Duodenal mucosa (tissue), 2 donors: Measurements from ENCODE around the gene VTI1A.

ENCODE experiments used
- H3K27ac ChIP-seq: one replicate; pipeline ENCODE4 v1.7.0; 2013; ENCODE audit warnings: low read depth, low read length
- H3K27me3 ChIP-seq, 2 donors: one replicate each; pipeline ENCODE4 v1.7.0; 2013; ENCODE audit warnings: low read length in 2 of 2, control low read depth in 1 of 2; ENCODE audit not compliant: insufficient read depth in 2 of 2, control insufficient read depth in 1 of 2
- H3K36me3 ChIP-seq, 2 donors: one replicate each; pipeline ENCODE4 v1.7.0; 2013; ENCODE audit warnings: low read length in 2 of 2, control low read depth in 1 of 2; ENCODE audit not compliant: insufficient read depth in 2 of 2, control insufficient read depth in 1 of 2
- H3K4me1 ChIP-seq, 2 donors: one replicate each; pipeline ENCODE4 v1.7.0; 2013; ENCODE audit warnings: low read length in 2 of 2, control low read depth in 1 of 2; ENCODE audit not compliant: insufficient read depth in 2 of 2, control insufficient read depth in 1 of 2
- H3K4me3 ChIP-seq, 2 donors: one replicate each; pipeline ENCODE4 v1.7.0; 2013; ENCODE audit warnings: low read length in 2 of 2, low read depth in 1 of 2
- H3K9ac ChIP-seq, 2 donors: one replicate each; pipeline ENCODE4 v1.7.0; 2013; ENCODE audit warnings: low read length in 2 of 2, low read depth in 1 of 2
- H3K9me3 ChIP-seq, 2 donors: one replicate each; pipeline ENCODE4 v1.7.0; 2013; ENCODE audit warnings: low read length in 2 of 2, control low read depth in 1 of 2; ENCODE audit not compliant: control insufficient read depth in 1 of 2

Gene VTI1A

GRCh38 chr10:112802411-112803022, 355.5 kb downstream of the VTI1A start:
- no peaks in the 10 kb centered on the region for H3K36me3 ChIP-seq
- no peaks in the 10 kb centered on the region for H3K27me3 ChIP-seq
- no peak overlapping the region for H3K9ac ChIP-seq
- peaks cover 19 to 34% of the 10 kb centered on the region in 2 donors for H3K4me1 ChIP-seq
- H3K27ac ChIP-seq: no peak overlapping the region
- H3K4me3 ChIP-seq: no peak overlapping the region
- no peaks in the 10 kb centered on the region for H3K9me3 ChIP-seq

- Histone ChIP-seq H3K9ac (no peak overlapping the region), H3K27me3 (no peaks in the 10 kb centered on the region), H3K27ac (no peak overlapping the region), H3K36me3 (no peaks in the 10 kb centered on the region), H3K4me1 (peaks cover 19 to 34% of the 10 kb centered on the region in 2 donors), H3K9me3 (no peaks in the 10 kb centered on the region), H3K4me3 (no peak overlapping the region)
Measured at GRCh38 chr10:112803961-112804401, 357.0 kb downstream of the VTI1A start.

GRCh38 chr10:112805254-112805590, 358.2 kb downstream of the VTI1A start:
- H3K27ac ChIP-seq: no peak overlapping the region

GRCh38 chr10:112805701-112806100, 358.7 kb downstream of the VTI1A start:
- H3K4me3 ChIP-seq: no peak overlapping the region
- H3K36me3 ChIP-seq: peaks cover 0 to 3% of the 10 kb centered on the region in 2 donors
- H3K4me1 ChIP-seq: peaks cover 19 to 34% of the 10 kb centered on the region in 2 donors
- H3K9me3 ChIP-seq: no peaks in the 10 kb centered on the region
- no peak overlapping the region for H3K27ac ChIP-seq
- H3K27me3 ChIP-seq: no peaks in the 10 kb centered on the region
- H3K9ac ChIP-seq: no peak overlapping the region

More at GRCh38 chr10:112805254-112805590, 358.2 kb downstream of the VTI1A start:
- H3K9ac ChIP-seq: no peak overlapping the region
- no peak overlapping the region for H3K4me3 ChIP-seq
- no peaks in the 10 kb centered on the region for H3K36me3 ChIP-seq
- H3K4me1 ChIP-seq: peaks cover 19 to 34% of the 10 kb centered on the region in 2 donors
- no peaks in the 10 kb centered on the region for H3K27me3 ChIP-seq
- H3K9me3 ChIP-seq: no peaks in the 10 kb centered on the region

GRCh38 chr10:112807013-112807412, 360.0 kb downstream of the VTI1A start:
- Histone ChIP-seq H3K4me3 (no peak overlapping the region), H3K27me3 (no peaks in the 10 kb centered on the region), H3K27ac (no peak overlapping the region), H3K9ac (no peak overlapping the region), H3K36me3 (peaks cover 0 to 3% of the 10 kb centered on the region in 2 donors), H3K4me1 (peaks cover 19 to 24% of the 10 kb centered on the region in 2 donors), H3K9me3 (no peaks in the 10 kb centered on the region)

- no peaks in the 10 kb centered on the region for H3K9me3 ChIP-seq
- H3K4me1 ChIP-seq: peaks cover 13 to 24% of the 10 kb centered on the region in 2 donors
- H3K4me3 ChIP-seq: no peak overlapping the region
- peaks cover 0 to 3% of the 10 kb centered on the region in 2 donors for H3K36me3 ChIP-seq
- H3K27me3 ChIP-seq: no peaks in the 10 kb centered on the region
- no peak overlapping the region for H3K27ac ChIP-seq
- H3K9ac ChIP-seq: no peak overlapping the region
Measured at GRCh38 chr10:112809736-112810135, 362.7 kb downstream of the VTI1A start.

GRCh38 chr10:112810711-112811151, 363.7 kb downstream of the VTI1A start:
- Histone ChIP-seq H3K4me3 (no peak overlapping the region), H3K27ac (no peak overlapping the region), H3K4me1 (peaks cover 8 to 15% of the 10 kb centered on the region in 2 donors), H3K9ac (no peak overlapping the region), H3K27me3 (no peaks in the 10 kb centered on the region), H3K36me3 (peaks cover 0 to 3% of the 10 kb centered on the region in 2 donors), H3K9me3 (no peaks in the 10 kb centered on the region)

- no peak overlapping the region for H3K9ac ChIP-seq
- H3K4me1 ChIP-seq: peaks cover 5 to 12% of the 10 kb centered on the region in 2 donors
- H3K9me3 ChIP-seq: no peaks in the 10 kb centered on the region
- H3K27me3 ChIP-seq: no peaks in the 10 kb centered on the region
- H3K4me3 ChIP-seq: peak overlapping the region in 1 of 2 donors; percentile 6
- no peak overlapping the region for H3K27ac ChIP-seq
- H3K36me3 ChIP-seq: peaks cover 0 to 3% of the 10 kb centered on the region in 2 donors
Measured at GRCh38 chr10:112811741-112812551, 364.9 kb downstream of the VTI1A start.

- H3K36me3 ChIP-seq: peaks cover 0 to 3% of the 10 kb centered on the region in 2 donors
- H3K27ac ChIP-seq: no peak overlapping the region
- no peak overlapping the region for H3K9ac ChIP-seq
- no peak overlapping the region for H3K4me3 ChIP-seq
- no peaks in the 10 kb centered on the region for H3K9me3 ChIP-seq
- no peaks in the 10 kb centered on the region for H3K27me3 ChIP-seq
- H3K4me1 ChIP-seq: peaks cover 5 to 12% of the 10 kb centered on the region in 2 donors
Measured at GRCh38 chr10:112812586-112812985, 365.6 kb downstream of the VTI1A start.

- Histone ChIP-seq H3K36me3 (peaks cover 0 to 3% of the 10 kb centered on the region in 2 donors), H3K27ac (no peak overlapping the region), H3K4me3 (no peak overlapping the region), H3K9me3 (no peaks in the 10 kb centered on the region), H3K4me1 (peaks cover 5 to 12% of the 10 kb centered on the region in 2 donors), H3K27me3 (no peaks in the 10 kb centered on the region), H3K9ac (no peak overlapping the region)
Measured at GRCh38 chr10:112813866-112814591, 367.0 kb downstream of the VTI1A start.
